Lower leg skin (tissue), 4 donors: ENCODE results near the gene CLASP1. TPM values are rescaled to one million over a fixed set of nuclear protein-coding genes. Genes with fewer than 3 reads are reported as not detected.

Experiments used
- DNase-seq, 2 donors: peaks; one replicate each; pipeline ENCODE4 v3.0.0-alpha.2; 2019; ENCODE audit warnings: low spot score in 2 of 2
- H3K4me3 ChIP-seq: fragments of 200-600 bp; sonication (generic); 2 replicates; pipeline ENCODE4 v1.5.1; 2017; ENCODE audit warnings: mild to moderate bottlenecking, low read depth; ENCODE audit not compliant: poor library complexity, severe bottlenecking
- CTCF ChIP-seq, 3 donors: fragments of 450-650 bp; IDR thresholded peaks; one replicate each; pipeline ENCODE4 v1.5.1; 2016; ENCODE audit warnings: antibody characterized with exemption in 3 of 3, mild to moderate bottlenecking in 3 of 3, moderate library complexity in 2 of 3
- POLR2A ChIP-seq, 2 donors: fragments of 450-650 bp; IDR thresholded peaks; one replicate each; pipeline ENCODE4 v1.6.1; 2016 to 2017; ENCODE audit warnings: antibody characterized with exemption in 2 of 2, mild to moderate bottlenecking in 1 of 2, moderate library complexity in 1 of 2
- WGBS, 2 donors: methylation state at CpG; one replicate each; pipeline ENCODE4 v1.1.5; 2018; 5-methylcytosine and 5-hydroxymethylcytosine counted together
- intact Hi-C: fragments of 100-400 bp; cut with DNase I; formaldehyde crosslinking; loops from one replicate; pipeline ENCODE4 v1.15.0; 2023; ENCODE audit warnings: low total_unique reads
- total RNA-seq, 4 donors: library from RNA; depleted of rRNA; stranded (reverse); fragments of >200 nt; gene quantifications; one replicate each; pipeline ENCODE4 v1.1.0, GENCODE V29; 2016

CLASP1 gene
- total RNA-seq, 4 donors from 2014 or later, result 56.8 to 88.4 (median 69.0) TPM

- TF ChIP-seq CTCF (IDR thresholded peaks at IDR 0.05) (no peak), POLR2A (IDR thresholded peaks at IDR 0.05) (no peak)
- H3K4me3 ChIP-seq, result no peak overlapping the region
- intact Hi-C loops, result no loop called here
- 88 to 90% methylated on average over 19 to 20 of the region's 20 CpGs for WGBS, 2 donors
- no peak for DNase-seq
Observed at GRCh38 chr2:121338281-121338680, 311.0 kb downstream of the CLASP1 start.

GRCh38 chr2:121336528-121337294 lies 312.6 kb downstream of the CLASP1 start:
- no peak overlapping the region for H3K4me3 ChIP-seq
- TF ChIP-seq POLR2A (IDR thresholded peaks at IDR 0.05) (no peak), CTCF (IDR thresholded peaks at IDR 0.05) (no peak)
- peak in 1 of 2 donors; percentile 68 for DNase-seq
- intact Hi-C loops, result no loop called here
- WGBS, 2 donors, result 85 to 93% methylated on average over 18 of the region's 18 CpGs

GRCh38 chr2:121335294-121336290 lies 313.7 kb downstream of the CLASP1 start:
- intact Hi-C loops, result no loop called here
- 42 to 58% methylated on average over 22 of the region's 22 CpGs for whole genome bisulfite sequencing, 2 donors
- DNase-seq, result peak in 1 of 2 donors; percentile 72
- TF ChIP-seq POLR2A (IDR thresholded peaks at IDR 0.05) (no peak), CTCF (IDR thresholded peaks at IDR 0.05) (no peak)
- no peak overlapping the region for H3K4me3 ChIP-seq

- TF ChIP-seq POLR2A (IDR thresholded peaks at IDR 0.05), result no peak
- TF ChIP-seq CTCF (IDR thresholded peaks at IDR 0.05), result no peak
- intact Hi-C loops, result no loop called here
- 85% methylated on average over 14 of the region's 14 CpGs for WGBS, 2 donors
Observed at GRCh38 chr2:121334581-121335293, 314.5 kb downstream of the CLASP1 start.

GRCh38 chr2:121333834-121334558 lies 315.3 kb downstream of the CLASP1 start:
- intact Hi-C loops, result no loop called here
- 55 to 61% methylated on average over 12 of the region's 12 CpGs for WGBS, 2 donors
- H3K4me3 ChIP-seq, result no peak overlapping the region
- TF ChIP-seq CTCF (IDR thresholded peaks at IDR 0.05), result no peak
- TF ChIP-seq POLR2A (IDR thresholded peaks at IDR 0.05), result no peak
- peak in 1 of 2 donors; percentile 62 for DNase-seq

More at GRCh38 chr2:121334581-121335293, 314.5 kb downstream of the CLASP1 start:
- no peak overlapping the region for H3K4me3 ChIP-seq
- peak in 1 of 2 donors; percentile 67 for DNase-seq
